GM12875 (cell line): ENCODE data around the gene EPHB2.

Source experiments
- H3K4me3 ChIP-seq: one replicate; pipeline ENCODE4 v1.5.1; 2011; ENCODE audit warnings: low read depth, low read length, control low read depth
- CTCF ChIP-seq: IDR thresholded peaks from 2 replicates; pipeline ENCODE4 v1.5.1; 2011; ENCODE audit warnings: low read depth, mild to moderate bottlenecking, control low read depth, inconsistent platforms, low read length, moderate library complexity, borderline replicate concordance; ENCODE audit not compliant: insufficient read depth

Gene EPHB2

GRCh38 chr1:22883406-22883805, 172.8 kb downstream of the EPHB2 start:
- no peak for TF ChIP-seq CTCF
- no peak overlapping the region for H3K4me3 ChIP-seq

GRCh38 chr1:22884806-22885530, 174.3 kb downstream of the EPHB2 start:
- peak overlapping the region; percentile 5 for H3K4me3 ChIP-seq
- no peak for TF ChIP-seq CTCF

GRCh38 chr1:22886211-22886610, 175.6 kb downstream of the EPHB2 start:
- H3K4me3 ChIP-seq = no peak overlapping the region
- no peak for TF ChIP-seq CTCF

- no peak overlapping the region for H3K4me3 ChIP-seq
- no peak for TF ChIP-seq CTCF
Measured at GRCh38 chr1:22887491-22887890, 176.9 kb downstream of the EPHB2 start.

- no peak overlapping the region for H3K4me3 ChIP-seq
- no peak for TF ChIP-seq CTCF
Measured at GRCh38 chr1:22888320-22889075, 177.9 kb downstream of the EPHB2 start.

GRCh38 chr1:22889213-22889827, 178.7 kb downstream of the EPHB2 start:
- H3K4me3 ChIP-seq = no peak overlapping the region
- peak; percentile 71 for TF ChIP-seq CTCF
